Activated T-cell treated with anti-CD3 and anti-CD28 coated beads, Interleukin-2, amount 50 U/mL, for 24 hours (primary cell): ENCODE measurements around the gene RRBP1.
"Not testable (repeated sequence)": the region's sequence is repeated elsewhere in the genome, so short reads cannot be mapped to it uniquely, and the experiment has no call there.

Experiments used
- DNase-seq: peaks from one replicate; pipeline ENCODE4 v3.0.0-alpha.2; 2020
- H3K27ac Mint-ChIP-seq: 2 replicates; pipeline ENCODE4 v1.8.0; 2020; ENCODE audit warnings: mild to moderate bottlenecking, mixed read lengths
- H3K27me3 Mint-ChIP-seq: 2 replicates; pipeline ENCODE4 v1.8.0; 2020; ENCODE audit warnings: mixed read lengths
- H3K36me3 Mint-ChIP-seq: 2 replicates; pipeline ENCODE4 v1.8.0; 2020; ENCODE audit warnings: low read depth, mixed read lengths
- H3K4me1 Mint-ChIP-seq: 2 replicates; pipeline ENCODE4 v1.8.0; 2020; ENCODE audit warnings: low read depth, mixed read lengths
- H3K4me3 Mint-ChIP-seq: 2 replicates; pipeline ENCODE4 v1.8.0; 2020; ENCODE audit warnings: mild to moderate bottlenecking, moderate library complexity, mixed read lengths
- H3K9me3 Mint-ChIP-seq: 2 replicates; pipeline ENCODE4 v1.8.0; 2020; ENCODE audit warnings: mixed read lengths

Gene RRBP1

GRCh38 chr20:17715075-17715474 lies 33.0 kb upstream of the RRBP1 start:
- H3K27me3 Mint-ChIP-seq: peaks cover 7% of the 10 kb centered on the region
- no peaks in the 10 kb centered on the region for H3K36me3 Mint-ChIP-seq
- DNase-seq: no peak
- H3K4me3 Mint-ChIP-seq: no peak overlapping the region
- H3K27ac Mint-ChIP-seq: no peak overlapping the region
- H3K9me3 Mint-ChIP-seq: no peaks in the 10 kb centered on the region
- no peaks in the 10 kb centered on the region for H3K4me1 Mint-ChIP-seq

GRCh38 chr20:17714597-17714996 lies 32.6 kb upstream of the RRBP1 start:
- no peaks in the 10 kb centered on the region for H3K4me1 Mint-ChIP-seq
- DNase-seq: no peak
- H3K4me3 Mint-ChIP-seq: no peak overlapping the region
- no peaks in the 10 kb centered on the region for H3K36me3 Mint-ChIP-seq
- no peaks in the 10 kb centered on the region for H3K9me3 Mint-ChIP-seq
- no peak overlapping the region for H3K27ac Mint-ChIP-seq
- H3K27me3 Mint-ChIP-seq: peaks cover 7% of the 10 kb centered on the region

- Mint-ChIP-seq H3K36me3 (no peaks in the 10 kb centered on the region), H3K4me1 (no peaks in the 10 kb centered on the region), H3K27me3 (no peaks in the 10 kb centered on the region), H3K27ac (no peak overlapping the region), H3K4me3 (no peak overlapping the region), H3K9me3 (no peaks in the 10 kb centered on the region)
- no peak for DNase-seq
Observed at GRCh38 chr20:17712708-17713107, 30.7 kb upstream of the RRBP1 start.

GRCh38 chr20:17712201-17712600 lies 30.2 kb upstream of the RRBP1 start:
- no peak for DNase-seq
- Mint-ChIP-seq H3K9me3 (no peaks in the 10 kb centered on the region), H3K27me3 (no peaks in the 10 kb centered on the region), H3K36me3 (no peaks in the 10 kb centered on the region), H3K4me3 (no peak overlapping the region), H3K4me1 (no peaks in the 10 kb centered on the region), H3K27ac (no peak overlapping the region)

- Mint-ChIP-seq H3K27ac (no peak overlapping the region), H3K9me3 (no peaks in the 10 kb centered on the region), H3K4me1 (no peaks in the 10 kb centered on the region), H3K4me3 (no peak overlapping the region), H3K36me3 (no peaks in the 10 kb centered on the region), H3K27me3 (no peaks in the 10 kb centered on the region)
- no peak for DNase-seq
Observed at GRCh38 chr20:17711267-17711627, 29.2 kb upstream of the RRBP1 start.

- no peaks in the 10 kb centered on the region for H3K36me3 Mint-ChIP-seq
- H3K4me3 Mint-ChIP-seq: no peak overlapping the region
- DNase-seq: no peak
- H3K27ac Mint-ChIP-seq: no peak overlapping the region
- no peaks in the 10 kb centered on the region for H3K27me3 Mint-ChIP-seq
- H3K4me1 Mint-ChIP-seq: no peaks in the 10 kb centered on the region
- H3K9me3 Mint-ChIP-seq: no peaks in the 10 kb centered on the region
Observed at GRCh38 chr20:17710379-17711266, 28.6 kb upstream of the RRBP1 start.

- no peaks in the 10 kb centered on the region for H3K27me3 Mint-ChIP-seq
- no peak for DNase-seq
- no peaks in the 10 kb centered on the region for H3K36me3 Mint-ChIP-seq
- H3K27ac Mint-ChIP-seq: no peak overlapping the region
- no peaks in the 10 kb centered on the region for H3K9me3 Mint-ChIP-seq
- no peaks in the 10 kb centered on the region for H3K4me1 Mint-ChIP-seq
- H3K4me3 Mint-ChIP-seq: no peak overlapping the region
Observed at GRCh38 chr20:17709361-17710293, 27.6 kb upstream of the RRBP1 start.

- Mint-ChIP-seq H3K27ac (no peak overlapping the region), H3K27me3 (no peaks in the 10 kb centered on the region), H3K4me1 (no peaks in the 10 kb centered on the region), H3K9me3 (no peaks in the 10 kb centered on the region), H3K36me3 (no peaks in the 10 kb centered on the region), H3K4me3 (no peak overlapping the region)
- no peak for DNase-seq
Observed at GRCh38 chr20:17708675-17709360, 26.8 kb upstream of the RRBP1 start.

GRCh38 chr20:17707951-17708350 lies 25.9 kb upstream of the RRBP1 start:
- not testable (repeated sequence) for H3K4me1 Mint-ChIP-seq, H3K9me3 Mint-ChIP-seq, H3K4me3 Mint-ChIP-seq, H3K36me3 Mint-ChIP-seq, DNase-seq, H3K27me3 Mint-ChIP-seq, H3K27ac Mint-ChIP-seq

GRCh38 chr20:17706632-17707031 lies 24.6 kb upstream of the RRBP1 start:
- no peaks in the 10 kb centered on the region for H3K36me3 Mint-ChIP-seq
- H3K9me3 Mint-ChIP-seq: no peaks in the 10 kb centered on the region
- H3K27ac Mint-ChIP-seq: no peak overlapping the region
- H3K4me1 Mint-ChIP-seq: no peaks in the 10 kb centered on the region
- H3K4me3 Mint-ChIP-seq: no peak overlapping the region
- no peaks in the 10 kb centered on the region for H3K27me3 Mint-ChIP-seq
- DNase-seq: no peak

GRCh38 chr20:17705916-17706315 lies 23.9 kb upstream of the RRBP1 start:
- H3K36me3 Mint-ChIP-seq: no peaks in the 10 kb centered on the region
- no peaks in the 10 kb centered on the region for H3K4me1 Mint-ChIP-seq
- no peaks in the 10 kb centered on the region for H3K27me3 Mint-ChIP-seq

GRCh38 chr20:17704589-17705317 lies 22.7 kb upstream of the RRBP1 start:
- DNase-seq: no peak
- no peak overlapping the region for H3K4me3 Mint-ChIP-seq
- H3K27me3 Mint-ChIP-seq: no peaks in the 10 kb centered on the region
- no peaks in the 10 kb centered on the region for H3K4me1 Mint-ChIP-seq
- no peak overlapping the region for H3K27ac Mint-ChIP-seq
- H3K36me3 Mint-ChIP-seq: no peaks in the 10 kb centered on the region
- no peaks in the 10 kb centered on the region for H3K9me3 Mint-ChIP-seq

More at GRCh38 chr20:17705916-17706315, 23.9 kb upstream of the RRBP1 start:
- Mint-ChIP-seq H3K4me3 (no peak overlapping the region), H3K9me3 (no peaks in the 10 kb centered on the region), H3K27ac (no peak overlapping the region)
- no peak for DNase-seq

- Mint-ChIP-seq H3K36me3 (no peaks in the 10 kb centered on the region), H3K4me1 (no peaks in the 10 kb centered on the region), H3K4me3 (no peak overlapping the region), H3K27ac (no peak overlapping the region), H3K27me3 (no peaks in the 10 kb centered on the region), H3K9me3 (no peaks in the 10 kb centered on the region)
- no peak for DNase-seq
Observed at GRCh38 chr20:17701826-17702225, 19.8 kb upstream of the RRBP1 start.

GRCh38 chr20:17700637-17701036 lies 18.6 kb upstream of the RRBP1 start:
- H3K36me3 Mint-ChIP-seq: no peaks in the 10 kb centered on the region
- DNase-seq: no peak
- H3K4me3 Mint-ChIP-seq: no peak overlapping the region
- H3K27me3 Mint-ChIP-seq: no peaks in the 10 kb centered on the region
- no peak overlapping the region for H3K27ac Mint-ChIP-seq
- no peaks in the 10 kb centered on the region for H3K4me1 Mint-ChIP-seq
- no peaks in the 10 kb centered on the region for H3K9me3 Mint-ChIP-seq
